Progenitor cell of endocrine pancreas (in vitro differentiated cells): ENCODE data around the gene ENTHD1. TPM values are rescaled to one million over a fixed set of nuclear protein-coding genes. Genes with fewer than 3 reads are reported as not detected.

Experiments used
- DNase-seq: peaks from one replicate; pipeline ENCODE4 v3.0.0; 2021; ENCODE audit warnings: low spot score; ENCODE audit not compliant: unreplicated experiment
- H3K27ac Mint-ChIP-seq: 2 replicates; pipeline ENCODE4 v1.8.0; 2021; ENCODE audit warnings: mild to moderate bottlenecking, moderate library complexity, mixed read lengths
- H3K27me3 Mint-ChIP-seq: 2 replicates; pipeline ENCODE4 v1.8.0; 2021; ENCODE audit warnings: mixed read lengths
- H3K36me3 Mint-ChIP-seq: 2 replicates; pipeline ENCODE4 v1.8.0; 2022; ENCODE audit warnings: mixed read lengths; ENCODE audit not compliant: insufficient read depth
- H3K4me1 Mint-ChIP-seq: 2 replicates; pipeline ENCODE4 v1.8.0; 2021; ENCODE audit warnings: low read depth, mixed read lengths
- H3K4me3 Mint-ChIP-seq: 2 replicates; pipeline ENCODE4 v1.8.0; 2021; ENCODE audit warnings: low read depth, mild to moderate bottlenecking, moderate library complexity, mixed read lengths
- H3K9me3 Mint-ChIP-seq: 2 replicates; pipeline ENCODE4 v1.8.0; 2021; ENCODE audit warnings: low read depth, mixed read lengths
- total RNA-seq: library from RNA; stranded (reverse); gene quantifications from 2 replicates; pipeline ENCODE4 v1.2.1, GENCODE V29; 2021
- TF ChIP-seq, protein P1 (sequence below): fragments of 200-600 bp; sonication (generic); IDR thresholded peaks from one replicate; pipeline ENCODE4 v1.5.0; 2021; ENCODE audit warnings: antibody characterized with exemption, mild to moderate bottlenecking; ENCODE audit not compliant: unreplicated experiment

Gene ENTHD1
- total RNA-seq, 1 donor from 2014 or later, result not detected

DNA sequence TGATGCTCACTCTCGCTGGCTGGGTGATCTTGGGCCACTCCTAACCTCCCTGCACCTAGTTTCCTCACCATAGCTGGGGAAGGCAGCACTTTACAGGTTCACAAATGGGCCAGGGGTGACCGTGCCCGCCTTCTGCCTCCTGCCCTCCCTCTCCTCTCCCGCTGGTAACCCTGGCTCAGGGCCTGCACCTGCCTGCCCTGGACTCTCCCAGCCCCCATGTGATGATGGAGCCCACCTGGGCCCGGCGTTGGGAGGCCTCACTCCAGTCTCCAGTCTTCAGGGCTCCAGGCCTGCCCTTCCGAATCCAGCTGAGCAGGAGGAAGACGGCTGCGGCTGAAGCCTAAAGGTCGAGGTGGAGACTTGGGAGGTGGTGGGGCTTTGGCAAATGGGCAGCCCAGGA is 170.1 kb downstream of the ENTHD1 start:
- Mint-ChIP-seq H3K27ac (no peak overlapping the region), H3K4me1 (peaks cover 12% of the 10 kb centered on the region), H3K36me3 (no peaks in the 10 kb centered on the region), H3K4me3 (no peak overlapping the region), H3K27me3 (peaks cover 28% of the 10 kb centered on the region), H3K9me3 (no peaks in the 10 kb centered on the region)
- TF ChIP-seq, protein P1, sequence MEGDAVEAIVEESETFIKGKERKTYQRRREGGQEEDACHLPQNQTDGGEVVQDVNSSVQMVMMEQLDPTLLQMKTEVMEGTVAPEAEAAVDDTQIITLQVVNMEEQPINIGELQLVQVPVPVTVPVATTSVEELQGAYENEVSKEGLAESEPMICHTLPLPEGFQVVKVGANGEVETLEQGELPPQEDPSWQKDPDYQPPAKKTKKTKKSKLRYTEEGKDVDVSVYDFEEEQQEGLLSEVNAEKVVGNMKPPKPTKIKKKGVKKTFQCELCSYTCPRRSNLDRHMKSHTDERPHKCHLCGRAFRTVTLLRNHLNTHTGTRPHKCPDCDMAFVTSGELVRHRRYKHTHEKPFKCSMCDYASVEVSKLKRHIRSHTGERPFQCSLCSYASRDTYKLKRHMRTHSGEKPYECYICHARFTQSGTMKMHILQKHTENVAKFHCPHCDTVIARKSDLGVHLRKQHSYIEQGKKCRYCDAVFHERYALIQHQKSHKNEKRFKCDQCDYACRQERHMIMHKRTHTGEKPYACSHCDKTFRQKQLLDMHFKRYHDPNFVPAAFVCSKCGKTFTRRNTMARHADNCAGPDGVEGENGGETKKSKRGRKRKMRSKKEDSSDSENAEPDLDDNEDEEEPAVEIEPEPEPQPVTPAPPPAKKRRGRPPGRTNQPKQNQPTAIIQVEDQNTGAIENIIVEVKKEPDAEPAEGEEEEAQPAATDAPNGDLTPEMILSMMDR, result no peak
- no peak for DNase-seq

DNA sequence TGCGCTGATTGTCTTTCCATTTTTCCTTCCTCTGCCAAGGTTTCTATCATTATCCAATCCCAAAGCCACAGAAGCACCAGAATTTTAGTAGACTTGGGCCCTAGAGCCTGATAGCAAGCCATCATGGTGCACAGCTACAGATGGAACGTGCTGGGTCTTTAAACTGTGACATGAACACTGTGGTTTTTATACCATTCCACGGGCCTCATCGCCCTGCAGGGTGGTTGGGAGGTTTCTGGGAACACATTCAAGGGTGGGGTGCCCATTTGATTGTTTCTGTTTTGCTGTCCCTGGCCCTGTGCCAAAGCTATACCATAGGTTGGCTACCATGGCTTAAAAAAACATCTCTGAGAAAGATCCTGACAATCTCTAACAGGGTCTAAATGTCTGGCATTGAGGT is 171.1 kb downstream of the ENTHD1 start:
- no peaks in the 10 kb centered on the region for H3K9me3 Mint-ChIP-seq
- H3K27me3 Mint-ChIP-seq, result peaks cover 26% of the 10 kb centered on the region
- no peak overlapping the region for H3K4me3 Mint-ChIP-seq
- peaks cover 12% of the 10 kb centered on the region for H3K4me1 Mint-ChIP-seq
- no peak overlapping the region for H3K27ac Mint-ChIP-seq
- DNase-seq, result no peak
- H3K36me3 Mint-ChIP-seq, result no peaks in the 10 kb centered on the region
- TF ChIP-seq, protein P1, result no peak

GRCh38 chr22:39722032-39722325 is 171.6 kb downstream of the ENTHD1 start:
- Mint-ChIP-seq H3K4me1 (peaks cover 15% of the 10 kb centered on the region), H3K9me3 (no peaks in the 10 kb centered on the region), H3K27ac (no peak overlapping the region), H3K27me3 (peaks cover 20% of the 10 kb centered on the region), H3K4me3 (no peak overlapping the region), H3K36me3 (no peaks in the 10 kb centered on the region)
- TF ChIP-seq, protein P1, result no peak
- DNase-seq, result no peak

GRCh38 chr22:39721206-39722031 is 172.1 kb downstream of the ENTHD1 start:
- DNase-seq, result no peak

DNA sequence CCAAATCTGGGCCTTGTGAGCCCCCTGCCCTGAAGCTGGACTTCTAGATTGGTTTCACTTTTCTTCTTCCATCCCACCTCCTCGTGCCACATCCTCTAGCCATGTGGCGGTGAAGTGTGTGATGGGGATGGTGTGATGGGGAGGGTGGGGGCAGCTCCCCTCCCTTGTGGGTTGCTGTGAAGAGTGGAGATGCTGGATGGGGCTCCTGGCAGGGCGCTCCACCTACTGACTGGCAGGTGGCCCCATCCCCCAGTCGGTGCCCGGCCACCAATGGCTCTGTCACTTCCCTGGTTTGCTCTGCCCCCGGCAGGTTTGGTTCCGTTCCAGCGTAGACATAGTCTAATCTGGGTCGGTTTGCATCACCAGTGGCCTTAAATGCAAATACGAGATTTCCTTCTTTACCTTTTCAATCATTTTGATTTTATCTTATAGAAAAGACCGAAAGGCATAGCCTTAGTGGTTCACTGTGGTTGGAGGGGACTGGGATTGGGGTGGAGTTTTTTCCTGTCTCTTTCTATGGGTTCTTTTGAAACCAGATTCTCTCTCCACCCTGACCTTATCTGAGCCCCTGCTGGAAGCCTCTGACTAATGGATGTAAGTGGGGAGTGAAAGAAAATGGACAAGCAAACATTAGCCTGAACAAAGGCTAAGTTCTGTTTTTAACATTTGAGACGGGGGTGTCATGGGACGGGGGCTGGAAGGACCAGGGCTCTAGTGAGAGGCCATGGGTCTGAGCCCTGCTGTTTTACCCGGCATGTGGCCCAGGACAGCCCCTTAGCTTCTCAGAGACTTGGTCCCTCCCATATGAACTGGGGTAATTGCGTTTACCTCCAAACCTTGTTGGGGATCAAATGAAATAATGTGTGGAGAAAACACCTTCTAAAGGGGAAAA is 173.8 kb downstream of the ENTHD1 start:
- DNase-seq, result no peak
- no peak overlapping the region for H3K4me3 Mint-ChIP-seq
- H3K27ac Mint-ChIP-seq, result no peak overlapping the region
- H3K4me1 Mint-ChIP-seq, result peaks cover 19% of the 10 kb centered on the region
- no peaks in the 10 kb centered on the region for H3K9me3 Mint-ChIP-seq
- H3K27me3 Mint-ChIP-seq, result peaks cover 12% of the 10 kb centered on the region
- TF ChIP-seq, protein P1, result no peak
- no peaks in the 10 kb centered on the region for H3K36me3 Mint-ChIP-seq

More at GRCh38 chr22:39721206-39722031, 172.1 kb downstream of the ENTHD1 start:
- TF ChIP-seq, protein P1, result no peak
- Mint-ChIP-seq H3K4me1 (peaks cover 19% of the 10 kb centered on the region), H3K27ac (no peak overlapping the region), H3K9me3 (no peaks in the 10 kb centered on the region), H3K27me3 (peaks cover 15% of the 10 kb centered on the region), H3K36me3 (no peaks in the 10 kb centered on the region), H3K4me3 (no peak overlapping the region)
